NCI-H774 (cell line): ENCODE data around the gene INKA2.

ENCODE experiments used
- DNase-seq: peaks from one replicate; lab custom pipeline; 2025; lab: John Stamatoyannopoulos, UW

The INKA2 gene

GRCh38 chr1:111739194-111739924 is at the start of gene INKA2:
Gene INKA2 (minus strand): TSS chr1:111739395. CDS start chr1:111739242, 153 bp downstream.
- peak; percentile 87 for DNase-seq

GRCh38 chr1:111786669-111787207 is 47.5 kb upstream of the INKA2 start:
- DNase-seq = no peak

- DNase-seq = no peak
These were observed 45.2 kb upstream of the INKA2 start for GRCh38 chr1:111784273-111784901.

GRCh38 chr1:111779546-111779945 is 40.4 kb upstream of the INKA2 start:
- no peak for DNase-seq

- DNase-seq = no peak
These were observed 39.4 kb upstream of the INKA2 start for GRCh38 chr1:111778541-111779051.

GRCh38 chr1:111778066-111778465 is 38.9 kb upstream of the INKA2 start:
- DNase-seq = no peak

GRCh38 chr1:111777301-111777700 is 38.1 kb upstream of the INKA2 start:
- no peak for DNase-seq

GRCh38 chr1:111776861-111777260 is 37.7 kb upstream of the INKA2 start:
- no peak for DNase-seq

GRCh38 chr1:111776391-111776790 is 37.2 kb upstream of the INKA2 start:
- DNase-seq = no peak

GRCh38 chr1:111775966-111776365 is 36.8 kb upstream of the INKA2 start:
- no peak for DNase-seq

- no peak for DNase-seq
These were observed 31.7 kb upstream of the INKA2 start for GRCh38 chr1:111770916-111771315.

GRCh38 chr1:111769517-111770146 is 30.4 kb upstream of the INKA2 start:
- peak; percentile 27 for DNase-seq

GRCh38 chr1:111768625-111769024 is 29.4 kb upstream of the INKA2 start:
- no peak for DNase-seq

GRCh38 chr1:111768023-111768422 is 28.8 kb upstream of the INKA2 start:
- no peak for DNase-seq

- DNase-seq = no peak
These were observed 23.1 kb upstream of the INKA2 start for GRCh38 chr1:111762332-111762731.

- no peak for DNase-seq
These were observed 22.5 kb upstream of the INKA2 start for GRCh38 chr1:111761717-111762116.

GRCh38 chr1:111758373-111758772 is 19.2 kb upstream of the INKA2 start:
- DNase-seq = no peak

GRCh38 chr1:111756124-111756513 is 16.9 kb upstream of the INKA2 start:
- no peak for DNase-seq

- DNase-seq = peak; percentile 90
These were observed 16.3 kb upstream of the INKA2 start, which contains the start of gene DDX20 for GRCh38 chr1:111755331-111756123. Gene DDX20 (plus strand): TSS chr1:111755901. CDS start chr1:111755925, 24 bp downstream.

GRCh38 chr1:111754984-111755330 is 15.8 kb upstream of the INKA2 start:
- no peak for DNase-seq

GRCh38 chr1:111751906-111752575 is 12.8 kb upstream of the INKA2 start:
- DNase-seq = no peak
